OCI-LY3 (cell line): ENCODE results near the gene PROM2.

ENCODE experiments used
- H2AFZ ChIP-seq: fragments of 200-600, 300-600 bp; shearing (Covaris generic); 2 replicates; pipeline ENCODE4 v1.6.0; 2014; ENCODE audit warnings: antibody characterized with exemption, low read depth, low read length
- H3K27ac ChIP-seq: fragments of 200-600, 300-600 bp; sonication (generic); 2 replicates; pipeline ENCODE4 v1.5.1; 2014; ENCODE audit warnings: mild to moderate bottlenecking, low read length, moderate library complexity, mixed read lengths
- H3K27me3 ChIP-seq: fragments of 200-600, 300-600 bp; sonication (generic); 2 replicates; pipeline ENCODE4 v1.6.1; 2014; ENCODE audit warnings: low read depth, low read length, mixed read lengths
- H3K36me3 ChIP-seq: fragments of 200-600, 300-600 bp; sonication (generic); replicated peaks from 2 replicates; pipeline ENCODE3; 2014; ENCODE audit warnings: low read depth, low read length, mixed read lengths
- H3K4me1 ChIP-seq: fragments of 300-600, 200-600 bp; sonication (generic); 2 replicates; pipeline ENCODE4 v1.6.1; 2014; ENCODE audit warnings: low read length, mixed read lengths
- H3K4me2 ChIP-seq: fragments of 200-600, 300-600 bp; sonication (generic); 2 replicates; pipeline ENCODE4 v1.6.1; 2014; ENCODE audit warnings: low read length, mixed read lengths
- H3K4me3 ChIP-seq: fragments of 300-600, 200-600 bp; sonication (generic); 2 replicates; pipeline ENCODE4 v1.5.1; 2014; ENCODE audit warnings: antibody characterized with exemption, mild to moderate bottlenecking, low read length, moderate library complexity
- H3K79me2 ChIP-seq: fragments of 300-600, 200-600 bp; shearing (Covaris generic); 2 replicates; pipeline ENCODE4 v1.6.1; 2014; ENCODE audit warnings: mild to moderate bottlenecking, low read length, mixed read lengths
- H3K9ac ChIP-seq: fragments of 300-600, 200-600 bp; shearing (Covaris generic); 2 replicates; pipeline ENCODE4 v1.6.0; 2014; ENCODE audit warnings: mild to moderate bottlenecking, low read length, moderate library complexity
- H3K9me3 ChIP-seq: fragments of 200-600, 300-600 bp; shearing (Covaris generic); 2 replicates; pipeline ENCODE4 v1.6.1; 2014; ENCODE audit warnings: low read length, mixed read lengths; ENCODE audit not compliant: insufficient read depth
- H4K20me1 ChIP-seq: fragments of 200-600, 300-600 bp; sonication (generic); 2 replicates; pipeline ENCODE4 v1.6.1; 2016; ENCODE audit warnings: low read length, mixed read lengths; ENCODE audit not compliant: insufficient read depth
- CTCF ChIP-seq: fragments of 200-600, 300-600 bp; sonication (generic); IDR thresholded peaks from 2 replicates; pipeline ENCODE4 v1.5.1; 2014; ENCODE audit warnings: antibody characterized with exemption, low read length, low read depth
- EZH2phosphoT487 ChIP-seq: fragments of 200-600 bp; shearing (Covaris generic); IDR thresholded peaks from 2 replicates; pipeline ENCODE4 v1.6.1; 2018; ENCODE audit warnings: antibody characterized with exemption, mixed run types, low read depth

The PROM2 gene

GRCh38 chr2:95314964-95315611 is 40.8 kb downstream of the PROM2 start:
- Histone ChIP-seq H3K27ac (no peak overlapping the region), H3K36me3 (no peaks in the 10 kb centered on the region), H3K4me1 (no peaks in the 10 kb centered on the region), H3K27me3 (no peaks in the 10 kb centered on the region), H3K4me3 (no peak overlapping the region), H3K79me2 (no peaks in the 10 kb centered on the region), H3K9me3 (no peaks in the 10 kb centered on the region), H3K9ac (no peak overlapping the region), H2AFZ (no peak overlapping the region), H3K4me2 (no peak overlapping the region), H4K20me1 (no peaks in the 10 kb centered on the region)
- TF ChIP-seq EZH2phosphoT487 (no peak), CTCF (peak; percentile 57)

DNA sequence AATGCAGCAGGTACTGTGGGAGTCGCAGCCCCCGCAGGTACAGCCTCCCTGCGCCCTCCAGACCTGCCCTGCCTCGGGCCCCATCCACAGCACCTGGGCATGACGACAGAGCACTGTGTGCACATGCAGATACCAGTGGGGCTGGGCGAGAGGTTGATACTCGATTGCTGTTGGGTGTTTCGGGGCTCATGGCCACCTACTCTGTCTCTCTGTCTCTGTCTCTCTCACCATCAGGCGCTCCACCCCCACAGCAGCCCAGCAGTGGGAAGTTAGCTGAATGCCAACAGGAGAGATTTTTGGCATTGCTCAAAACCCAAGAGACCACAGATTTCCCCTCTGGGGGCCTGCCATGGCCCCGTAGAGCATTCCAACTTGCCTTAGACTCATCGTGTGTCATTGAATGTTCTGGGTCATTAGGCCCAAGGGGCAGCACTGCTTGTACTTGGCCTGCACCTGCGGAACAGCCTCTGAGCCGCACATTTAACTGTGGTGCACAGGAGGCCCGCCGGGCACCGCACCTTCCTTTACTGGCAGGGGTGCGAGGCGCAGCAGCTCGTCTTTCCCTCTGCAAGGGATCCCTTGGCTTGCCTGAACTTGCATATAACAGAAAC is 41.7 kb downstream of the PROM2 start:
- Histone ChIP-seq H3K9me3 (no peaks in the 10 kb centered on the region), H3K27me3 (no peaks in the 10 kb centered on the region), H4K20me1 (no peaks in the 10 kb centered on the region), H2AFZ (no peak overlapping the region), H3K36me3 (no peaks in the 10 kb centered on the region), H3K4me3 (no peak overlapping the region), H3K9ac (no peak overlapping the region), H3K79me2 (no peaks in the 10 kb centered on the region), H3K4me2 (no peak overlapping the region), H3K27ac (no peak overlapping the region), H3K4me1 (no peaks in the 10 kb centered on the region)
- no peak for TF ChIP-seq CTCF
- TF ChIP-seq EZH2phosphoT487 = no peak

DNA sequence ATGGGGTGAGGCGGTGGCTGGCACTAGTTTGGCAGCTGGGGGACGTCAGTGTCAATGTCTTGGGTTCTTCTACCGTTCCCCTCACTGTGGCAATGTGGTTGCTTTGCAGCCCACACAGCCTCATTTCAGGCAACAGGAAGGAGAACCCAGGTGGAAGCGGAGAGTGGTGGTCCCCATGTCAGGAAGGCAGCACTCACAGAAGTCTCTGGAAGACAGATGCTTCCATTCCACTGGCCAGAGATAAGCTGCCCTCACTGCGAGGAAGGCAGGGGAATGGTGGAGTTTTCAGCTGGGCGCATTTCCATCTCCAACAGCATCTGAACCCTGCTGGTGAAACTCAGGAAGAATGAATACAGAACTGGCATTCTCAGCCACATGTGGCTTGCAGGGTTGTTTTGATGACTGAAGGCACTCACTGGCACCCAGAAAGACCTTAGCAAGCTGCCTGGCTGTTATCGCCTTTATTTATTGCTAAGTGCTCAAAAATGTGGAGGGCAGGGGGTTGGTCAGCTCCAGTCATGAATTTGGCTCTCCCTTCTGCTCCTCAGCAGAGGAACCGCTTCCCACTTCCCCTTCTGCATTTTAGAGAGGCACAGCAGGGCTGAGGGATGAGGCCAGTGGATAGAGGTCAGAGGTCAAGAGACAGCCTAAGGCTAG is 42.3 kb downstream of the PROM2 start:
- no peak overlapping the region for H3K4me3 ChIP-seq
- H3K4me1 ChIP-seq = no peaks in the 10 kb centered on the region
- H3K79me2 ChIP-seq = no peaks in the 10 kb centered on the region
- H3K27me3 ChIP-seq = no peaks in the 10 kb centered on the region
- no peak overlapping the region for H3K27ac ChIP-seq
- H3K9me3 ChIP-seq = no peaks in the 10 kb centered on the region
- H3K36me3 ChIP-seq = no peaks in the 10 kb centered on the region
- no peak for TF ChIP-seq EZH2phosphoT487
- no peak for TF ChIP-seq CTCF
- H4K20me1 ChIP-seq = no peaks in the 10 kb centered on the region
- H3K4me2 ChIP-seq = no peak overlapping the region
- H2AFZ ChIP-seq = no peak overlapping the region
- H3K9ac ChIP-seq = no peak overlapping the region

DNA sequence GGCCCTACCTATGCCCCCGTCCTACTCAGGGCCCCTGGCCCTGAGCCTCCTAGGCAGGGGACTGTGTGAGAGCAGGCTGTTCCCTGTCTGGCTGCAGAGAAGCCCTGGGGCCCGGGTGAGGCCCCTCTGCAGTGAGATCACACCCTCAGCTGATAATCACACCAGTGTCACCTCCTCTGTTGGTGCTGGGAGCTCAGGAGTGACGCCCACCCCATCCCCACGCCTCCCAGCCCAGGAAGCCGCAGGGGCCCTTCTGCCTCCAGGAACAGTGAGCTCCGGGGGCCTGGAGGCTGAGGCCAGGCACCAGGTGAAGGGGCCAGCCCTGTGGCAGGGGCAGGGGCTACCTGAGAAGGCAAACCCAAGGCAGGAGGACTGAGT is 42.9 kb downstream of the PROM2 start:
- Histone ChIP-seq H3K9me3 (no peaks in the 10 kb centered on the region), H3K27ac (no peak overlapping the region), H4K20me1 (no peaks in the 10 kb centered on the region), H2AFZ (no peak overlapping the region), H3K4me2 (no peak overlapping the region), H3K4me3 (no peak overlapping the region), H3K27me3 (no peaks in the 10 kb centered on the region), H3K4me1 (no peaks in the 10 kb centered on the region), H3K36me3 (no peaks in the 10 kb centered on the region), H3K9ac (no peak overlapping the region), H3K79me2 (no peaks in the 10 kb centered on the region)
- TF ChIP-seq CTCF = no peak
- no peak for TF ChIP-seq EZH2phosphoT487
